Measurements from ENCODE around the gene UBXN6. TPM values are rescaled to one million over a fixed set of nuclear protein-coding genes. Genes with fewer than 3 reads are reported as not detected.

Gene UBXN6
- total RNA-seq, 4 donors from 2014 or later: 93.8 to 230 (median 114) TPM

- intact Hi-C loops (cut with DNase I; ENCODE audit: low total_unique reads) (no loop called here), in situ Hi-C loops (cut with MboI; ENCODE audit: low sequenced_read_pairs in 4 of 4) (no loop called here)
- Histone ChIP-seq H3K4me3 (no peak overlapping the region), H3K4me1 (peaks cover 14 to 17% of the 10 kb centered on the region in 2 donors), H3K36me3 (peaks cover 0 to 67% of the 10 kb centered on the region in 2 donors), H3K27me3 (no peaks in the 10 kb centered on the region), H3K9me3 (no peaks in the 10 kb centered on the region), H3K27ac (peak overlapping the region; percentile 14 to 99 (median 43))
- DNase-seq (no peak), ATAC-seq (peak in 1 of 2 donors; percentile 3)
- no peak for TF ChIP-seq CTCF (IDR thresholded peaks at IDR 0.05 in 4 of 5, conservative IDR thresholded peaks at IDR 0.05 in 1 of 5)
- TF ChIP-seq POLR2A (IDR thresholded peaks at IDR 0.05): no peak
These were observed 44.9 kb upstream of the UBXN6 start for GRCh38 chr19:4502282-4503131.

- no peak for ATAC-seq
- intact Hi-C loops (cut with DNase I; ENCODE audit: low total_unique reads): no loop called here
These were observed 44.1 kb upstream of the UBXN6 start for GRCh38 chr19:4501691-4502090.

DNA sequence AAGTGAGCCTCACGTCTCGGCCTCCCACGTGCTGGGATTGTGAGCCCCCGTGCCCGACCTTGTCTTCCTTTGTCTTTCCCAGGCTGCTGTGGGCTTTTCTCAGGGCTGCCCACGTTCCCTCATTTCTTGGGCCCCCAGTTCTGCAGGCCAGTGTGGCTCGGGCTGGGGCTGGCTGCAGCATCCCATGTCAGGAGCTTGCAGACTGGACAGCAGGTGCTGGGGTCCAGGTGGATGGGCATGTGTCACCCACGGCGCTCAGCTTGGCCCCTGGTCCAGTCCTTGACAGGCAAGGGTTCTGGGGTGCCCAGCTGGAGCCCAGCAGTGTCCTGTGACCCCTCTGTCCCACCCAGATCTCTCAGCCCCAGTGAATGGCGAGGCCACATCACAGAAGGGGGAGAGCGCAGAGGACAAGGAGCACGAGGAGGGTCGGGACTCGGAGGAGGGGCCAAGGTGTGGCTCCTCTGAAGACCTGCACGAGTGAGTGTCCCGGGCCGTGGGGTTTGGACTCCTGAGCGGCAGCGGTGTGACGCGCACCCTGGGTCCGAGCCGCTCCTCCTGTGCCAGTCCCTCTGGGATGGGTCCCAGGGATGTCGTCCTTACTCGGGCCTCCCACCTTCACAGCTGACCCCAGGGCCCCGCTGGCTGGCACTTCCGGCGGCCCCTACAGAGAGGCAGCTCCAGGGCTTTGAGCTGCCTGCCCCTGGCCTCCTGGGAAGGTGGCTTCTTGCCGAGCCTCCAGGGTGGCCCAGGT, 43.4 kb upstream of the UBXN6 start:
- no peak for TF ChIP-seq POLR2A (IDR thresholded peaks at IDR 0.05)
- no peak for TF ChIP-seq CTCF (IDR thresholded peaks at IDR 0.05 in 4 of 5, conservative IDR thresholded peaks at IDR 0.05 in 1 of 5)
- H3K4me3 ChIP-seq: no peak overlapping the region
- intact Hi-C loops (cut with DNase I; ENCODE audit: low total_unique reads) (no loop called here), in situ Hi-C loops (cut with MboI; ENCODE audit: low sequenced_read_pairs in 4 of 4) (no loop called here)
- DNase-seq: no peak
- ATAC-seq: no peak
- H3K36me3 ChIP-seq: peaks cover 0 to 67% of the 10 kb centered on the region in 2 donors
- H3K9me3 ChIP-seq: no peaks in the 10 kb centered on the region
- no peaks in the 10 kb centered on the region for H3K27me3 ChIP-seq
- H3K27ac ChIP-seq: peak overlapping the region in 3 of 4 donors; percentile 25 to 99 (median 61)
- peaks cover 4 to 9% of the 10 kb centered on the region in 2 donors for H3K4me1 ChIP-seq

More at GRCh38 chr19:4501691-4502090, 44.1 kb upstream of the UBXN6 start:
- Histone ChIP-seq H3K27ac (peak overlapping the region in 3 of 4 donors; percentile 25 to 99 (median 61)), H3K4me1 (peaks cover 8 to 13% of the 10 kb centered on the region in 2 donors), H3K9me3 (no peaks in the 10 kb centered on the region), H3K27me3 (no peaks in the 10 kb centered on the region), H3K4me3 (no peak overlapping the region), H3K36me3 (peaks cover 0 to 68% of the 10 kb centered on the region in 2 donors)
- DNase-seq: no peak
- in situ Hi-C loops (cut with MboI; ENCODE audit: low sequenced_read_pairs in 4 of 4): no loop called here
- TF ChIP-seq CTCF (IDR thresholded peaks at IDR 0.05 in 4 of 5, conservative IDR thresholded peaks at IDR 0.05 in 1 of 5) (no peak), POLR2A (IDR thresholded peaks at IDR 0.05) (no peak)

DNA sequence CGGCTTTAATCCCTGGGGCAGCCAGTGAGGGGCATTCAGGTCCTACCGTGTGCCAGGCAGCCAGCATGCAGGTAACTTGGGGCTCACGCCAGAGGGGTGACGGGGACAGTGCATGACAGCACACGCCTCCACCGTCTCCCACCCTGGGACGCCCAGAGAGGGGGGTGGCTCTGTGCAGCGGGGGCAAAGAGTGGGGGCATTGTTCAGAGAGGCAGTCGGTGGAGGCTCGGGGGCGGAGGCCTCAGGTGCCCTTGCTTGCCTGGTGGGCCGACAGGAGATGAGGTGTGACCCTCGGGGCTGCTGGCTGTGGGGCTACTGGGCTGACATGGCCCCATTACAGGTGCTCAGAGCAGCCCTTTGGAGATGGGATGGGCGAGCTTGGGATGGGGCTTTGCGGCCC, 42.3 kb upstream of the UBXN6 start:
- in situ Hi-C loops (cut with MboI; ENCODE audit: low sequenced_read_pairs in 4 of 4): no loop called here
- no peaks in the 10 kb centered on the region for H3K4me1 ChIP-seq
- TF ChIP-seq CTCF (IDR thresholded peaks at IDR 0.05 in 4 of 5, conservative IDR thresholded peaks at IDR 0.05 in 1 of 5) (no peak), POLR2A (IDR thresholded peaks at IDR 0.05) (no peak)

More for the DNA sequence above, 42.3 kb upstream of the UBXN6 start:
- no peaks in the 10 kb centered on the region for H3K9me3 ChIP-seq
- ATAC-seq (no peak), DNase-seq (no peak)
- no peak overlapping the region for H3K27ac ChIP-seq
- H3K36me3 ChIP-seq: peaks cover 0 to 63% of the 10 kb centered on the region in 2 donors
- no peaks in the 10 kb centered on the region for H3K27me3 ChIP-seq
- intact Hi-C loops (cut with DNase I; ENCODE audit: low total_unique reads): no loop called here
- H3K4me3 ChIP-seq: no peak overlapping the region

All from gastrocnemius medialis (tissue), 4 donors.